NCI-H748 treated with DMSO at 0.1 percent for 48 hours (cell line): Measurements from ENCODE around the gene ERBB4.
A peak's percentile ranks its signal among the peaks of the same experiment; 100 is the strongest.
"Not testable (repeated sequence)": the region's sequence is repeated elsewhere in the genome, so short reads cannot be mapped to it uniquely, and the experiment has no call there.

Experiments used
- DNase-seq: peaks from one replicate; lab custom pipeline; 2025; lab: John Stamatoyannopoulos, UW

ERBB4 gene

DNA sequence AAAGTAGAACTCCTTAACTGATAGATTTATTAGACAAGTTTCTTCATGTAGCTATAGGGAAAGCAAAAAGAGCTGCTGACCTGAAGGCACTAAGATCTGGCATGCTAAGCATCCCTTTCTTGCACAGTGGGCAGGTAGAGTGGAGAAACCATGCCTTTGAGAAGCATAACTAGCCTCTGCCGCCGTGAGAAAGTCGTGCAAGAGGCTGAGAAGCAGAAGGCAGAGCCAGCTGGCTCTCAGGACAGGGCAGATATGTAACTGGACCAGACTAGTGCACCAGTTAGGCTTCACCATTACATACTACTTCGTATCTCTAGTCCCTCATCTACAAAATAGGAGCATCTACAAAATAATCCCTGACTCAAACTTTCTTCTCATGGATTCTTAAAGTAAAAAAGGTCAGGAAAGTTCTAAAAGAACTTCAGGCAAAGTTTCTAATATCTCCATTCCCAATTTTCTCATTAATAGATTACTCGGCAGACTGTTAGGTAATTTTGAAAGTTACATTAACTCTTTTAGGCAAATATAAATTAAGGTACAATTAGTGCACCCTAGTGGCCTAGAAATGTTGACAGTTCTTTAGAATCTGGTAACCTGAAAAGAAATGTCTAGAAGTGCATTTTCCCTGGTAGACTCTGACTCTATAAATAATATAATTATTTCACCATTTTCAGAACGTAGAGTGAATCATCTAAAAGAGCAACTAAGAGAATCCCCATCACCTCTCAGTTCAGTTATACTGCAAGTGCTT, 10.3 kb downstream of the ERBB4 start:
- DNase-seq, result no peak

- DNase-seq, result no peak
Observed at GRCh38 chr2:212526059-212526458, 12.5 kb downstream of the ERBB4 start.

DNA sequence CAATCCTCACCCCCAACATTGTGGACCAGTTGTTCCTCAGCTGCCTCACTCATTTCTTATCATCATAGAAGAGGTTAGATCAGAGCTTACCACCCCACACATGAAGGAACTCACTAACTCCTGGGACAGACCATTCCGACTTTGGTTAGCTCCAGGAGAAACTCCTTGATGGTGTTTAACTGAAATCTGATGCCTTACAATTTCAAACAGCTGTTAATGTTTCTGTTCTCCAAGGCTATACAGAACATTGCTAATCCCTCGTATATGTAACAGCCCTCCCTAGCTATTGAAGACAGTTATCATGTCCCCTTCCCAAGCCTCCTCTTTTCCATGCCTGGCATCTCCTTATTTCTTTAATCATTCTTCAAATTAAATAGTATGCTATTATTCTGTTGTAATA, 14.8 kb downstream of the ERBB4 start:
- no peak for DNase-seq

DNA sequence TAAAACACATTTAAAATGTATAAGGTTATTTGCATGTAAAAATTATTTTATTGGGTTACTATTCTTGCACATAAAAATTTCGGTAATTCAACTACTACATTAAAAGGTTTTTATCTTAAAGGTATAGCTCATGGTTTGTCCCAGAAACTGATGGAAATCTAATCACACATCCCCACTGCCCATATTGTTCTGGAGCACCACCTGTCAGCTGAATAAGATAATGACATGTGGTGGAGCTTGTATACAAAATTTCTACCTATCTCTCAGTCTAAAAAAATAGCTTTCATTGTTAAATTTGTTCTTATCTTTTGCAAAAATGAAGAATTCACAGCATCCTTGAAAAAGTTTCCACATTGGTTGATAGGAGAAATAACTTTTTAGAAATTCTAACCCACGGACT, 18.3 kb downstream of the ERBB4 start:
- DNase-seq, result peak; percentile 58

- DNase-seq, result no peak
Observed at GRCh38 chr2:212517693-212518092, 20.9 kb downstream of the ERBB4 start.

DNA sequence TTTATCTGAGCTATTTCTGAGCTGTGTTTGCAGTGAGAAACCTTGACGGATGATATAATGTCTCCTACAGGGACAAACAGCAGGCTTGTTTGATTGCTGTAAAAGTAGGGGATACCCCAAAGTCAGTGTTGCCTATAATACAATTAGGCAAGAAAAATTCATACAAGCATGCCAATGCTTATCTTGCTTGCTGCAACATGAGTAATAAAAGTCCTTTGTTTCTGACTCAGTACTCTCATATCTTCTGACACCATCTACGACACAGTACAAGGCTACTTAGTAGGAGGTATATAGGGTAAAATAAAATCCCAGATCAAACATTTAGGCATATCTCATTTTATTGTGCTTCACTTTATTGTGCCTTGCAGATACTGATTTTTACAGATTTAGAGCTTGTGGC, 33.0 kb downstream of the ERBB4 start:
- no peak for DNase-seq

DNA sequence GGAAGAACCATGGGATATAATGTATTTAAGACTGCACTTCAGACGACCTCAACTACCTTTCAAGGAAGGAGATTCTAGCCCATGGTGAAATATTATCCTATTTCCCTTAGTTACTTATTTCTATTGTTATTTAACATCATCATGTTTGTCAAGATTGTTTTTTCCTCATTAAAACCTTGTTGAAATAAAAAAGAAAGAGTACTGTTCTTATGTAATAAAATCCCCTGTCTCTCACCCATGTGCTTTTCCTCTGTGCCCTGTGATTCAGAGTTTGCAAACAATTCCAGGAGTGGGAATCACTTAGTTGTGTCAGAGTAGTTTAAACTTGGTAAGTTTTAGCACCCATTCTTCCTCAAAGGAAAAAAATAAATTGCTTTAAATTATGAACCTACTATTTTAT, 43.6 kb downstream of the ERBB4 start:
- no peak for DNase-seq

DNA sequence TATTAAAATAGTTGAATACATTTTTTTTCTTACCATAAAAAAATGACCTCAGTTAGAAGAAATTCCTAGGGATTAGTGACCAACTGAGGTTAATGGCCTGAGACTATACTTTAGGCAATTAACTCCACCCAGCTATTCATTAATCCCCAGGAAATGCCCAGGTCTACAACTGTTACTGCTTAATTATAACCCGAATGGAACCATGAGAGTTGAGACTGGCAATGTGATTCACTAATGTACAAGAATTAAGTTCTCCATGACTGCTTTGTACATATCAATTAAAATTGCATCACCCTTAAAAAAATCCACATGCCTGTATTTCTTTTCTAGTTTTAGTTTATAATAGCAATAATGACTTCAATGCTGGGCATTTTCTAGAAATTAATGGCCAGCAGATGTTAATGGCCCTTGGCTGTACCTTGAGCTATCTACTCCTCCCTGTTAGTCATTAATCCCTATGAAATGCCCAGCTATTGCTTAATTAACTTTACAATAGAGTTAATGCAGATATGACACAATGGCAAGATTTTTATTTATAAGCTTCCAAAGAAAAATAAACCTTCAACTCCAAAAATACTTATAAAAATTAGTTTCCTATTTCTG, 44.1 kb downstream of the ERBB4 start:
- DNase-seq, result peak; percentile 47

DNA sequence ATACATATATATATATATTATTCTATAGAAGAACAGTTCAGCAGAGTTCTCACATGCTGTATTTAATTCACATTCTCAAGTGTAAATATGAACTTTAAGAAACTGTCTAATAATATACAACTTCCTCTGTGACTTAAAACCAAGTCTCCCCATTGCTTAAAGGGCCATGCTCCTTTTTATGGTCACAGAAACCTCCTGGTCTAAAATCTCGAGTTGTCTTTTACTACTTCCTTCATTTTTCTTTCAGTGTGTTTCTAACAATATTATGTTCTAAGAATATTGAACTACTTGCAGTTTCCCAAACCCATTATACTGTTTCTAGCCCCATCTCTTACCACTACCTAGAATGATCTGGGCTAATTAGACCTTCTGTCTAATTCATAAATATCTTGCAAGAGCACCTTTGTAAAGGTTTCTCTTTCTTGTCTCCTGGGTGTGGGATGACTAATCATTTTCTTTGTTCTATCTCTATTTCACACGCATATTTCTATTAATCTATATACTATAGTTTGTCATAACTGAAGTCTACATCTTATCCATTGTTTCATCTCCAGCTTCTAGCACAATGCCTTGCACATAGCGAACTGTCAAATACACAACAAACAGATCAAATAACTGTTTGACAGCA, 48.8 kb downstream of the ERBB4 start:
- DNase-seq, result no peak

GRCh38 chr2:212488611-212489010, 50.0 kb downstream of the ERBB4 start:
- DNase-seq, result no peak

- no peak for DNase-seq
Observed at GRCh38 chr2:212484563-212485080, 54.0 kb downstream of the ERBB4 start.

GRCh38 chr2:212480447-212480846, 58.2 kb downstream of the ERBB4 start:
- DNase-seq, result no peak

GRCh38 chr2:212477571-212477970, 61.0 kb downstream of the ERBB4 start:
- no peak for DNase-seq

- DNase-seq, result no peak
Observed at GRCh38 chr2:212473211-212473610, 65.4 kb downstream of the ERBB4 start.

GRCh38 chr2:212467551-212467950, 71.1 kb downstream of the ERBB4 start:
- not testable (repeated sequence) for DNase-seq

- DNase-seq, result no peak
Observed at GRCh38 chr2:212465456-212465855, 73.1 kb downstream of the ERBB4 start.

- DNase-seq, result not testable (repeated sequence)
Observed at GRCh38 chr2:212461708-212462107, 76.9 kb downstream of the ERBB4 start.

DNA sequence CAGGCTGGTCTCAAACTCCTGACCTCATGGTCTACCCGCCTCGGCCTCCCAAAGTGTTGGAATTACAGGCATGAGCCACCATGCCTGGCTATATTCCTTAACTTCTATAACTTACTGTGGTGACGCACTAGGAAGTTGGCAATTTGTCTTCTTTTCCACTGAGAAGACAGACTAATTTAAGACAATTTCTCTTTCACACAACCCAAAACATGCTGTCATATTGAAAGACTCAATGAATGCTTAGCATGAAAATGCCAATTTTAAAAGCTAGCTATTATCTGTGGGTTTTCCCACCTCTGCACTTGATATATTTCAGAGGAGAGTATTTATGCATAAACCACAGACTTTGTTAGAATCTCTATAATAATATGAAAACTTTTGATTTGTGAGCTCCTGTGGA, 84.5 kb downstream of the ERBB4 start:
- no peak for DNase-seq

GRCh38 chr2:212451786-212452231, 86.8 kb downstream of the ERBB4 start:
- no peak for DNase-seq

DNA sequence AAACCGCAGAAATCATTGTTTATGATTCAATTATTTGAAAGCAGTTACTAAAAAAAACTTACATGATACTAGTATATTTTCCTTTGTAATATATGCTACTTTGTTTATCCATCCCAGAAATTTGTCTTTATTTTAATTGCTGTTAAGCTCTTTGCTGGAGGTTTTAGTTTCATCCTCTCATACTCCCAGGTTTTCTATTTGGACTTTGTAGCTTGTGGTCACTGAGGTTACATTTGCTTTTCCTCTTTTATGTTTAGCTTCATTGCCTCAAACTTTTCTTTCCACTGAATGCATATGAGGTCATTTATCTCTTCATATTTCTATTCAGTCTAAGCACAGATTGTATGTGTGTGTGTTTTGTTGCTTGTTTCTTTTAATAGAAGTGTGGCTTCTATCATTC, 89.9 kb downstream of the ERBB4 start:
- no peak for DNase-seq

GRCh38 chr2:212441821-212442220, 96.8 kb downstream of the ERBB4 start:
- DNase-seq, result no peak

GRCh38 chr2:212441141-212441540, 97.5 kb downstream of the ERBB4 start:
- DNase-seq, result no peak
